Right lobe of liver (tissue), 6 donors: ENCODE data around the gene MKLN1. TPM values are rescaled to one million over a fixed set of nuclear protein-coding genes. Genes with fewer than 3 reads are reported as not detected.

Experiments used
- ATAC-seq, 4 donors: fragments of 200-7000 bp; cut with Tn5 transposase; one replicate each; pipeline ENCODE4 v1.9.1; 2020; ENCODE audit warnings: mild to moderate bottlenecking in 4 of 4, moderate library complexity in 4 of 4
- DNase-seq, 3 donors: peaks; one replicate each; pipeline ENCODE4 v3.0.0-alpha.2; 2020
- H3K27ac ChIP-seq, 3 donors: fragments of 200-600 bp; one replicate each; pipeline ENCODE4 v1.8.0; 2022
- H3K27me3 ChIP-seq, 2 donors: fragments of 200-600 bp; one replicate each; pipeline ENCODE4 v1.8.0; 2022
- H3K36me3 ChIP-seq, 4 donors: fragments of 200-600 bp; sonication (generic) in 1 of 4; one replicate each; pipeline versions ENCODE4 v1.5.1 to v1.8.0; 2017 to 2022; ENCODE audit warnings: control low read depth in 1 of 4
- H3K4me1 ChIP-seq, 4 donors: fragments of 200-600 bp; sonication (generic) in 1 of 4; one replicate each; pipeline versions ENCODE4 v1.5.1 to v1.8.0; 2017 to 2022; ENCODE audit warnings: control low read depth in 1 of 4
- H3K4me3 ChIP-seq, 3 donors: fragments of 200-600 bp; one replicate each; pipeline ENCODE4 v1.8.0; 2022
- H3K9me3 ChIP-seq, 4 donors: fragments of 200-600 bp; sonication (generic) in 1 of 4; one replicate each; pipeline versions ENCODE4 v1.5.1 to v1.8.0; 2017 to 2022; ENCODE audit warnings: control low read depth in 1 of 4
- POLR2A ChIP-seq: fragments of 450-650 bp; IDR thresholded peaks from one replicate; pipeline ENCODE4 v1.6.1; 2017; ENCODE audit warnings: antibody characterized with exemption, mild to moderate bottlenecking
- WGBS: methylation state at CpG from one replicate; pipeline ENCODE4 v1.1.6; 2018; ENCODE audit warnings: low coverage, low lambda C conversion rate; ENCODE audit not compliant: insufficient coverage; ENCODE audit errors: missing lambda C conversion rate; 5-methylcytosine and 5-hydroxymethylcytosine counted together
- intact Hi-C, 2 donors: fragments of 100-400 bp; cut with DNase I; formaldehyde crosslinking; loops; one replicate each; pipeline versions ENCODE4 v1.11.2 to v1.14.1; 2022
- total RNA-seq, 6 experiments: library from RNA; depleted of rRNA in 2 of 6; stranded (reverse); fragments of >200 nt in 2 of 6; fragmentation: NEBNext Ultra II Directional in 3 of 6; extraction: Animal tissue kit (Norgen Biotek cat#: 25700) in 3 of 6; gene quantifications; one replicate each; pipeline versions ENCODE4 v1.1.0 to v1.2.4, GENCODE V29; 2016 to 2023
- TF ChIP-seq, protein P1 (sequence below), 4 donors: fragments of 200-600 bp in 3 of 4; fragments of 450-650 bp in 1 of 4; IDR thresholded peaks; one replicate each; pipeline versions ENCODE4 v1.5.1 to v1.8.0; 2016 to 2022; ENCODE audit warnings: antibody characterized with exemption in 4 of 4, mild to moderate bottlenecking in 2 of 4
- donor health status: DM: no; HTN: yes; CAD: no.
- donor health status: DM: no; HTN: no; CAD: no.
- donor health status: DM: no; HTN: no; CAD: no.
- donor health status: DM: no; HTN: yes; CAD: no.
- donor health status: DM: no; HTN: yes; CAD: no.

Gene MKLN1
- total RNA-seq, 6 experiments from 2014 or later, result 24.0 to 39.6 (median 35.1) TPM

DNA sequence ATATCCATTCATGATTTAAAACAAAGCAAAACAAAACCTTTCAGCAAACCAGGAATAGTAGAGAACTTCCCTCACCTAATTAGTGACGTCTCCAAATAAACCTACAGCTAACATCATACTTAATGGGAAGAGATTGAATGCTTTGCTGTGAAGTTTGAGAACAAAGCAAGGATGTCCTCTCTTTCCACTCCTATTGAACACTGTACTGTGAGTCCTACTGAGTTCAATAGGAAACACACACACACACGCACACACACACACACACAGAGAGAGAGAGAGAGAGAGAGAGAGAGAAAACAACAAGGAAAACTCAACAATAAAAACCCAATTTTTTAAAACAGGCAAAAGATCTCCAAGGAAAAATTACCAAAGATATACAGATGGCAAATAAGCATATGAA, 196.4 kb downstream of the MKLN1 start:
- H3K27me3 ChIP-seq, result no peaks in the 10 kb centered on the region
- H3K4me1 ChIP-seq, result peaks cover 0 to 6% (median 0%) of the 10 kb centered on the region in 4 donors
- intact Hi-C loops, result no loop called here
- H3K27ac ChIP-seq, result no peak overlapping the region
- no peak for TF ChIP-seq POLR2A
- TF ChIP-seq, protein P1, sequence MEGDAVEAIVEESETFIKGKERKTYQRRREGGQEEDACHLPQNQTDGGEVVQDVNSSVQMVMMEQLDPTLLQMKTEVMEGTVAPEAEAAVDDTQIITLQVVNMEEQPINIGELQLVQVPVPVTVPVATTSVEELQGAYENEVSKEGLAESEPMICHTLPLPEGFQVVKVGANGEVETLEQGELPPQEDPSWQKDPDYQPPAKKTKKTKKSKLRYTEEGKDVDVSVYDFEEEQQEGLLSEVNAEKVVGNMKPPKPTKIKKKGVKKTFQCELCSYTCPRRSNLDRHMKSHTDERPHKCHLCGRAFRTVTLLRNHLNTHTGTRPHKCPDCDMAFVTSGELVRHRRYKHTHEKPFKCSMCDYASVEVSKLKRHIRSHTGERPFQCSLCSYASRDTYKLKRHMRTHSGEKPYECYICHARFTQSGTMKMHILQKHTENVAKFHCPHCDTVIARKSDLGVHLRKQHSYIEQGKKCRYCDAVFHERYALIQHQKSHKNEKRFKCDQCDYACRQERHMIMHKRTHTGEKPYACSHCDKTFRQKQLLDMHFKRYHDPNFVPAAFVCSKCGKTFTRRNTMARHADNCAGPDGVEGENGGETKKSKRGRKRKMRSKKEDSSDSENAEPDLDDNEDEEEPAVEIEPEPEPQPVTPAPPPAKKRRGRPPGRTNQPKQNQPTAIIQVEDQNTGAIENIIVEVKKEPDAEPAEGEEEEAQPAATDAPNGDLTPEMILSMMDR (IDR thresholded peaks at IDR 0.05), result no peak
- H3K4me3 ChIP-seq, result no peak overlapping the region
- 32% methylated on average over 2 of the region's 2 CpGs for WGBS
- ATAC-seq (no peak), DNase-seq (no peak)
- H3K9me3 ChIP-seq, result no peaks in the 10 kb centered on the region
- H3K36me3 ChIP-seq, result no peaks in the 10 kb centered on the region

DNA sequence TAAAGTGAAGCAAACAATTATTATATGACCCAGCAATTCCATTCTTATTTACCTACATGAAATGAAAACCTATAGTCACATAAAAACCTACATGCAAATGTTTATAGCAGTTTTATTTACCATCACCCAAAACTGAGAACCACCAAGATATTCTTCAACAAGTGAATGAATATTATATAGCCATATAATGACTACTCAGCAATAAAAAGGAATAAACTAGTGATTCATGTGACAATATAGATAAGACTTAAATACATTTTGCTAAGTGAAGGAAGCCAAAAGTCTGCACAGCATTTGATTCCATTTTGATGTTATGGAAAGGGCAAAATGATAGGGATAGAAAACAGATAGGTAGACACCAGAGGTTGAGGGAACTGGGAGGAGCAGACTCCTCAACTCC, 197.0 kb downstream of the MKLN1 start:
- H3K27me3 ChIP-seq, result no peaks in the 10 kb centered on the region
- no peaks in the 10 kb centered on the region for H3K9me3 ChIP-seq
- H3K4me3 ChIP-seq, result no peak overlapping the region
- H3K36me3 ChIP-seq, result no peaks in the 10 kb centered on the region
- peaks cover 0 to 6% (median 0%) of the 10 kb centered on the region in 4 donors for H3K4me1 ChIP-seq
- ATAC-seq (no peak), DNase-seq (no peak)
- no peak for TF ChIP-seq POLR2A
- TF ChIP-seq, protein P1 (IDR thresholded peaks at IDR 0.05), result no peak
- no peak overlapping the region for H3K27ac ChIP-seq
- intact Hi-C loops, result no loop called here

DNA sequence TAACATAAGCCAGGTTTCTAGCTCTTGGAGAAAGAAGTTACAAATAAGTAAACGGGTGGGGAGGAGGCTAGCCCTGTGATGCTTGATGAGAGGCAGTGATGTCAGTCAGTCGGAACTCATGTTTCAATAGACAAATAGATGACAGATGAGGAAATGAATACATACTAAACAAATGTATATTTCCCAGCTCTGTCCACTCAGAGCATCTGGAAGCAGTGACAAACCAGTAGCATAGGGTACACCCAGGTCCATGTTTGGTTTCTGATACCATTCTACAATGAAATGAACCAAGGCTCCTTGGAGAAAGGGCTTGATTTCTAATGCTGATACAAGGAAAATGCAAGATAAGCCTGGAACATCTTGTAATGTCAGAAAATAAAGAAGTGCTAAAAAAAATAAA, 198.1 kb downstream of the MKLN1 start:
- no peak overlapping the region for H3K4me3 ChIP-seq
- peaks cover 0 to 6% (median 0%) of the 10 kb centered on the region in 4 donors for H3K4me1 ChIP-seq
- DNase-seq (no peak), ATAC-seq (no peak)
- TF ChIP-seq, protein P1 (IDR thresholded peaks at IDR 0.05), result no peak
- no peak for TF ChIP-seq POLR2A
- H3K9me3 ChIP-seq, result no peaks in the 10 kb centered on the region
- WGBS, result 60% methylated on average over 2 of the region's 2 CpGs
- no peak overlapping the region for H3K27ac ChIP-seq
- intact Hi-C loops, result no loop called here
- H3K27me3 ChIP-seq, result no peaks in the 10 kb centered on the region
- H3K36me3 ChIP-seq, result no peaks in the 10 kb centered on the region

DNA sequence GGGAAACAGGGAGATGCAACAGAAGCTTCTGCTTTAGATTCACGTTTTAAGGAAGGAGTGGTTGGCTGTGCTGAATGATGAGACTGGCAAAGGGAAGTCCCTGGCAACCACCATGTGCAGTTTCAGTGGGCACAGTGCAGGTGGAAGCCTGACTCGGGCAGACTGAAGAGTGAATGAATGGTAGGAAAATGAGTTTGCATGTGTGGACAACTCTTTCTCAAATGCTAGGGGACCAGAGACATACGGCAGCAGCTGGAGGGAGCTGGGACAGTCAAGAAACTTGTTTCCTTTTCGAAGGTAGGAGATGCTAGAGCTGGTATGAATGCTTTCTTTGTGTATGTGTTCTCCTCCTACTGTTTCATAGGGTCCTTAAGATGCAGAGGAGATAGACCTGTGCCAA, 199.8 kb downstream of the MKLN1 start:
- 20% methylated on average over 4 of the region's 4 CpGs for WGBS
- TF ChIP-seq, protein P1 (IDR thresholded peaks at IDR 0.05), result no peak
- no peak for TF ChIP-seq POLR2A
- H3K27me3 ChIP-seq, result no peaks in the 10 kb centered on the region
- H3K4me3 ChIP-seq, result no peak overlapping the region
- DNase-seq (no peak), ATAC-seq (no peak)
- H3K9me3 ChIP-seq, result no peaks in the 10 kb centered on the region
- no peaks in the 10 kb centered on the region for H3K4me1 ChIP-seq
- no peak overlapping the region for H3K27ac ChIP-seq
- no peaks in the 10 kb centered on the region for H3K36me3 ChIP-seq
- intact Hi-C loops, result no loop called here

GRCh38 chr7:131529179-131529578, 201.5 kb downstream of the MKLN1 start:
- ATAC-seq (peak in 3 of 4 donors; percentile 24 to 43 (median 33)), DNase-seq (no peak)
- Histone ChIP-seq H3K9me3 (no peaks in the 10 kb centered on the region), H3K27ac (no peak overlapping the region), H3K27me3 (no peaks in the 10 kb centered on the region), H3K36me3 (no peaks in the 10 kb centered on the region), H3K4me3 (no peak overlapping the region), H3K4me1 (no peaks in the 10 kb centered on the region)
- intact Hi-C loops, result no loop called here
- WGBS, result 25% methylated on average over 3 of the region's 3 CpGs
- TF ChIP-seq POLR2A, result no peak
- TF ChIP-seq, protein P1 (IDR thresholded peaks at IDR 0.05), result no peak
